GM12891 (cell line): ENCODE results near the gene SHKBP1.

Source experiments
- POLR2A ChIP-seq: IDR thresholded peaks from 2 replicates; pipeline ENCODE4 v1.6.1; 2011; ENCODE audit warnings: low read depth, low read length, control low read depth
- POLR2AphosphoS5 ChIP-seq: IDR thresholded peaks from 2 replicates; pipeline ENCODE4 v1.6.1; 2011; ENCODE audit warnings: low read depth, low read length, control low read depth
- POU2F2 ChIP-seq: IDR thresholded peaks from 2 replicates; pipeline ENCODE4 v1.6.1; 2011; ENCODE audit warnings: low read depth, mild to moderate bottlenecking, control low read depth, low read length, moderate library complexity

DNA sequence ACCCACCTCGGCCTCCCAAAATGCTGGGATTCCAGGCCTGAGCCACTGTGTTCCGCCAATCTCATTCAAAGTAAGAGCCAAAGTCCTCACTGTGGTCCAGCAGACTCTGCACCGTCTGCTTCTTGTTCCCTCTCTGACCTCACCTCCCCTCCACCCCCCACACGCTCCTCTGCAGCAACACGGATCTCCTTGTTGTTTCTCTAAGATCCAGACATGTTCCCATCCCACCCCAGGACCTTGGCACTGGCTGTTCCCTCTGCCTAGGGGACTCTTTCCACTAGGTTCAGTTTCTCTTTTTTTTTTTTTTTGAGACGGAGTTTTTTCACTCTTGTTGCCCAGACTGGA is 62.9 kb downstream of the SHKBP1 start:
- TF ChIP-seq POLR2AphosphoS5 (no peak), POLR2A (no peak), POU2F2 (no peak)
